NCI-H748 treated with DMSO at 0.1 percent for 48 hours (cell line): Measurements from ENCODE around the gene HOXC9.
"Not testable (repeated sequence)": the region's sequence is repeated elsewhere in the genome, so short reads cannot be mapped to it uniquely, and the experiment has no call there.

Experiments
- DNase-seq: peaks from one replicate; lab custom pipeline; 2025; lab: John Stamatoyannopoulos, UW

The HOXC9 gene

DNA sequence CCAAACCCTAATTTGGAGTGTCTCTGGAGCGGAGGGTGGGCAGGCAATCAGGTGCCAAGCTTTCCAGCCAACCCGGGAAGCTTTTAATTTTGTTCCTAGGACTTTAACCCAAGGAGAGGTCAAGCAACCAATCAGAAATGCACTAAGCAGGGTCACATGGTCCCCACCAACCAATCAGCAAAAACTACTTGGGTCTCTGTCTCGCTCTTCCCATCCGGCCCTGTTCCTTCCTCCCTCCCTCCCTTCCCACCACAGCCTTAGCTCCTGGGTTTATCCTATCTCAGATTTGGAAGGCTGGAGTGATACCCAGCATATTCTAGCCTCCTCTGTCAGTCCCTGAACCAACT lies 40.2 kb downstream of the HOXC9 start:
- DNase-seq: no peak

DNA sequence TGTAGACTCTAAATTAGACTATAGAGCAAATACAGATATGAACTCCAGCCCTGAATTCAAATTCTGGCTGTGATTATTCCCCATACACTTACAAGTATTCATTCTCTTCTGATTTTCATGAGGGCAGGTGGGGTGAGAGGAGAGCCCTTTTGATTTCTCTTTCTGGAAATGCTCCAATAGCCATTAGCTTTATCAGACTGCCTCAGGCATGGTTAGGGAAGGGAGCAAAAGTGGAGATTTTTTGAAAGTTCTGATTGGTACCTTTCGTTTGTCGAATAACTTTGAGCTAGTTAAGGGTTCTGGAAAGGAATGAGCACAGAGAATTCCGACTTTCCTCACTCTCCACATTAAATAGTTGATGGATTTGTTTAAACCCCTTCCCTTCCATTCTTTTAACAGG lies 40.7 kb downstream of the HOXC9 start:
- no peak for DNase-seq

DNA sequence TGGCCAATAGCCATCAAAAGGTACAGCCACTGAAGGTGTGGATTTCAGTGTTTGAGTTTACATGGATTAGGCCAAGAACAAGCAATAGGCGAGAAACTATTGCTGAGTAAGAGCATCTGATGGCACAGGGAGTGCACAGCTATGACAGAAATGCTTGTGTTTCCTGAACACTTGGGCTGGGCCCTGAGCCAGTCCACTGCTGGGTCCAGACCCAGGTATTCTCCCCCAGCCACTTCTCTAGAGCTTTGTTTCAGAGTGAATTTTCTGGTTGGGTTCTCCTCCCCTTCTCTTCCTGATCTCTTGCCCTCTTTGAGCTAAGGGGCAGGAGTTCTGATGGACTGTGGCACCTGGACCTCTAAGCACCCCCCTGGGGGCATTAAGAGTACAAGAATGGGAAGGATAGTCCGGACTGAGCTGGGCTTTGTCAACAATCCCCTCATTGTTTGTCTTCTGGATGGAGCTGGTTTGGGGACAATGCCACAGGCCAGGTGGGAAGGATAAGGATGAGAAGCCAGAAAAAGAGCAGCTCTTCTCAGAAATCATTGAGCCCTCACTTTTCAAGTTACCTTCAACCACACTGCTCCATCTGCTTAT lies 41.2 kb downstream of the HOXC9 start:
- DNase-seq: no peak

DNA sequence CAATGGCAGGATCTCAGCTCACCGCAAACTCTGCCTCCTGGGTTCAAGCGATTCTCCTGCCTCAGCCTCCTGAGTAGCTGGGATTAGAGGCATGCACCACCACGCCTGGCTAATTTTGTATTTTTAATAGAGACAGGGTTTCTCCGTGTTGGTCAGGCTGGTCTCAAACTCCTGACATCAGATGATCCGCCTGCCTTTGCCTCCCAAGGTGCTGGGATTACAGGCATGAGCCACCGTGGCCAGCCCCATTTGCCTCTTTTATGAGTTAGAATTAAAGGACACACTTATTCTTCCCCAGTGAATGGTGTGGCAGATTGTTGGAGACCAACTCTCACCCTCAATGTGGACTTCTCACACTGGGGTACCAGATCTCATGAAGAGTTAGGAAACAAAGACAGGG lies 42.1 kb downstream of the HOXC9 start:
- not testable (repeated sequence) for DNase-seq

DNA sequence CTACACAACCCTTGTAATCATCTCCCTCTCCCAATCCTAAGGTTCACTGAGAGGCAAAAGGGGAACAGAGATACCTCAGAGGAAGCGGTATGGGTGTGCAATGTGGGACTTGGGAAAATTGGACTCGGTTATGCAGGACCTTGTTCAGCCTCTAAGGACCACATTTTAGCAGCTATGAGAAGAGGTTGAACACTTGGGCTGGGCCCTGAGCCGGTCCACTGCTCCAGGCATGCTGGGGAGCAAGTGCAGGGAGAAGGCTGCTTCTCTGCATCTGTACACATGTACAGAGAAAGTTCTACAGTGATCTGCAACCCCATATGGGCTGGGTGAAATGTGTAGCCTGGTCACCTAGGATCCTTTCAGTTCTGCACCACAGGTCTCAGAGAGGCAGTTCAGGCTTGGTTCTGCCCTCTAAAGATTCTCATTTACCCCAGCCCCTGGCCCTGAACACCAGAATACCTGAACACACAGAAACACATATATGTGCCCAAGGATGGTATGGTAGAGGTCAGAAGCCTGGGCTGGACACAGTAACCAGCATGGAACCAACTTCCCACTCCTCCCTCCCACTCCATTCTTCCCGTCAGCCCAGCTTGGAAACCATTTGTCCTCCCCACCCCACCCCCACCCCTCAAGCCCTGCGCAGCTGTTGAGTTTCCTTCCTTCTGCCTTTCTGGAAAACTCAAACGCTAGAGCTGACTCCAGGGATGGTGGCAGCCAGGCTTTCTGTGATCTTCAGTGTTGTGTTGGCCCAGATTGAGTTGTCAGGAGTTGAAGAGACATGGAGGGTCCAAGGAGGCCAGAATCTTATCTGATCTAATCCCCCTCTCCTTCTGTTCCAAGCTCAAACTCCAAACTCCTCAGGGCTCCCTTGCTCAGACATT lies 43.3 kb downstream of the HOXC9 start:
- no peak for DNase-seq

DNA sequence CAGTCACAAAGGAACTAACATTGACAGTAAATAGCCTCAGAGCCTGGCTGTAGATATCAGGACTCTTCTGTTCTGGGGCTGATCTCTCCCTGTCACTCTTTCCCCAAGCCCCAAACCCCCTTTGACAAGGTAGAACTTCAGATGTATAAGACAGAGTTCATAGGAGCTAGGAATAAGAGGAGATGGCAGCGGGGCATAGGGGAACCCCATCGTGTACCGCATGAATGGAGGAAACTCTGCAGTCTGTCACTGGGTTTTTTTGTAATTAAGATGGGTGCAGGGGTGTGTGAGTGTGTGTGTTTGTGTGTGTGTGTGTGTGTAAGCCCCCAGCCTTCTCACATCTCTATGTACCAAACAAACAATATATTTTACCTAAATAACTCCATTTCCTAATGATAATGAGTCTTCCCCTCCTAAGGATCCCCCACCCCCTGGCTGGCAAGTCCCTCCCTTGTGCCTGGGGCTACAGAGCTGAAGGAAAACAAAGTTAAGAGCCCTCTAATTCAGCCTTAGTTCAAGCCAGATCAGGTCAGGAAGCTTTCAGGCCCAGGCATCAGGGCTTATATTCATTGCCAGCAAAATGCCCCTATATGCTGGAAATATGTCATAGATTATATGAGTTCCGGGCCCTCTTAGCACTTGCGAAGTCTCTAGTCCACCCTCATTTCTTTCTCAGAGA lies 44.6 kb downstream of the HOXC9 start:
- DNase-seq: no peak

DNA sequence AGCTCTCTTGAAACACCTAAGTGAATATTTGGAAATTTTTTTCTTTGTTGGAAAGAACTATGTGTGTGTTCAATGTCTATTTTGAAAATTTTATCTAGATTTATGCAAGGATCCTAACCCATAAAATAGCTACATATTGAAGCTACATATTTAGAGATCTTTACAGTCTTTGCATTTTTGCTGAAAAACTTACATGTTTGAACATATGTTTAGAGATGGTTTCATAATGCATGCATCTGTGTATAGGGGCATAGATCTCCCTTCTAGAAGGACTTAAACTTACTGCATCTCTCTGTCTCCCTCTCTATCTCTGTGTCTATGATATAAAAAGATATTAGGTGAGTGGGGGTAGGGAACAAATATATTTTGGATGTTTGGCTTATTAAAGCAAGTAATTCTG lies 45.4 kb downstream of the HOXC9 start:
- DNase-seq: no peak

DNA sequence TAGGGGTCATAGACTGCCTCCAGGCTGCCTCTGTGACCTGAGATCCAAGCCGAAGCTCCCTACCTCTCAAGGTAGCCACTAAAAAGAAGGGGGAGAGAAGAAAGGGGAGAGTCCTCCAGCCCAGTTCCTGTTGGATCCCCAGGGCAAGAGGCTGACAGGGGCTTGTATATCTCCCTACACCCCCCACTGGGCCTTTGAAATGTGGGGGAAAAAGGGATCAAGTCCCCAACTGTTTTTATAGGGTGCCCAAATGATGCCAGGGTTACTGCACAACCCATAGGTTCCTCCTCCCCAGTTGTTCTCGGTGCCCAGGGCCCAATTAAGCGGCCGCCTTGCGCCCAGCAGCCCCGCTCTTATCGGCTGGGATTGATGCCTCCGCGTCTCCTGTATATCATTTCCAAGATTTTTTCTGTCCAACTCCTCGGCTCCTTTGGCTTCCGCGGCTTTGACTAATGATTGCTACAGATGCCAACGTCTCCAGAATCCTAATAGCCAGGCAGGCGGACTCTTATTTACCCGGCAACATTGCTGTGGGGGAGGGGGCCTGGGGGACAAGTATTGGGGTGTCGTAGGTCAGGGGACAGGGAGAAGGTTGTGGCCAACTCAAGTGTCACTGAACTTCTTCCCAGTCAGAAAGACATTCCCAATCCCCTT lies 46.0 kb downstream of the HOXC9 start:
- DNase-seq: no peak

DNA sequence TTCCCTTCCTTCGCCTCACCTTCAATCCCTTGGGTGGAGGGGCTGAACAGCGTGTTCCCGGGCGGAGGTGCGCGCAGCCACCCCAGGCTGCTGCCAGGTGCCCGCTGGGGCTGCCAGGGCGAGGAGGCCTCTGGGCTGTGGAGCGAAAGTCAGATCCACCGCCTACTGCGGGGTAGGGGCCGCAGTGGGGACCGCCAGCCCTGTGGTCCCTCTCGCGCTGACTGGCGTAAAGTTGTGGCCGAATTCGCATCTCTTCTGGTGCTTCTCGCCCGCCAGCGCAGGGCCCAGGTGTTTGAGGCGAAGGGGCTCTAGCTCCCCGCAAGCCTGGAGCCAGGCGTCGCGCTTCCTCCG lies 46.8 kb downstream of the HOXC9 start:
- no peak for DNase-seq

DNA sequence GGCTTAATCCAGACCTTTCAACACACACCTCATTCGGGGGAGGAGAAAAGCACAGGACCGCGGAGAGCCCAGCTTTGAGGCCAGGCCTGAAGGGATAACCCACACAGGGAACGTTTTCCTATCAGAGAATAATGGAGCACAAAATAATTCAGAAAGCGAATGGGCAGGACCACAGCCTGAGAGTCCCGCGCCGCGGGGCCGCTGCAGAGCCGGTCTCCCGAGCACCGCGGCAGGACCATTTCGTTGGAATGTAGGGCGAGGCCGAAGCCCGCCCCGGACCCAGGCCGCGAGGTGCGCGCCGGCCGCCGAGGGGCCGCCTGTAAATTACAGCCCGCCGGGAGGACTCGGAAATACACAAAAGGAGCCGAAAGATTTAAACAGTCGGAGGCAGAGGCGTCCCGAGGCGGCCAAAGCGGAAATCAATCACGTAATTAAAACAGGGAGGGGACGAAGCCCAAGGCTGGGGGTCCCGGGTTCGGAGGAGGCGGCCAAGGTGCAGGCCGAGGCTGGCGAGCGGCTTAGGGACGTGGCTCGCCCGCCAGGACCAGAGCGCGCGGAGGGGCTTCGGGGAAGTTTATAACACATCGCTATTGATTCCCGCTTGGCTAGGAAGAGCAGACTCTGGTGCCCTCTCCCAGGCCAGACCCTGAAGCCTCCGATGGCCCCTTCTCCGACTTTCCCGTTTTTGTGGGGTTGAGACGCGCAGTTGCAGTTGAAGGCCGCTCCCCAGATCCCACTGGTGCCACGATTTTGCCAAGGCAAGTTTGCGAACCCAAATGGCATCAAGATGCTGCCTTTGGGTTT lies 47.4 kb downstream of the HOXC9 start:
- no peak for DNase-seq

DNA sequence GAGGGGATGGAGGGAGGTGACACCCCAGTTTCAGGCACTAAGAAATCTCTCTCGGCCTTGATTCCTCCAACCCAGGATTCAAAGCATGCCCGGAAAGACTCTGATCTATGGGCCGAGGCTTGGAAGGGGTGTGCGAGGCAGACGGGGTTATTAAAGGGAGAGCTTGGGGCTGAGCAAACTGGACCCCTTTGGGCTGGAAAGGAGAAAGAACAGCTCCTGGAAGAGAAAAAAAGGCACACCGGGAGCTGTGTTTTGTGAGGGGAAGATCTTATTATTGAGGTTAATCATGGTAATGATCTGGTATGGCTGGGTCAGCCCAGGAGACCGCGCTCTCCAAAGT lies 48.0 kb downstream of the HOXC9 start:
- no peak for DNase-seq

DNA sequence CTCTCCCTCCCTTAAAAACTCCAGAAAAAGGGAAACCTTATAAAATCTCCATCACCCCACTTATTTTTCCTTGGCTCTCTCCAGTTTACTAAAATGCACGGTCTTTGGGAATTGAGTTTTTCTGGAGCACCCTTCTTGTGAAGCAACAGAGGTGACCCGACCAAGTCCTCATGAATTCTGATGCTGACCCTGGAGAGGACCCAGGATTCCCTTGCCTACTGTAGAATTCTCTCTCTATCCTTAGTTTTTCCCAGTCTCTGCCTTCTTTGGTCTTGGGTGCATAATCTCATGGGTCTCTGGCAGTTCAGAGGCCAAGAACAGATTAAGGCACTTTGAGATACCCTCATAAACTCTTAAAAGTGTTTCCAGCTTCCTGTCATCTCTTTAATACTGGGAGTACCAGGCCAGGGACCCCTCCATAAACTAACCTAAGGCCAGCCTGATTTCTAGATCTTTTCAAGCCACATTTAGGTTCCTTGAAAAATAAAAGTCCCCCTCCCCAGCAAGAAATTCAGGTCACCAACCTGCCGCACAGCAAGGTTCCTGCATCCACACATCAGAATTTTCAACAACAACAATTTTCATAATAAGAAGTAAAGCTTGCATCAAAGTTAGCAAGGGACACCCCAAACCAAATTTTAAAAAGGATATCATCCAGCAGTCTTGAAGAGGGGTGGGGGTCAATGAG lies 48.6 kb downstream of the HOXC9 start:
- DNase-seq: no peak

DNA sequence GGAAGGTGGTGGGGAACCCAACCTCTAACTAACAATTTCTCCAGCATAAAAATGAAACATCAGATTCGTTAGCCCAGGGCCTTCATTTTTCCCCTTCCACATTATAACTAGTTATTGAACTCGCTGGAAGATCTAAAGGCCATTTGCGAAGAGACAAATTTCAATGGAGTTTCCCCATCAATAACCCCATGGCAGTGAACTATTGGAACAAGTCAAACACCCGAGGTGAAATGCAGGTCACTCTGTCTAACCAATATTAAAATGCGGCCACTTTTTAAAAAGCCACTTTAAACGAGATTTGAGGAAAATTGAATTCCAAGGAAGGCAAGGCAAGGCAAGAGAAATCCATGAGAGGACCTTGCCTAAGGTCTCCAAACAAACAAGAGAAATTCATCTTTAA lies 49.1 kb downstream of the HOXC9 start:
- DNase-seq: no peak

DNA sequence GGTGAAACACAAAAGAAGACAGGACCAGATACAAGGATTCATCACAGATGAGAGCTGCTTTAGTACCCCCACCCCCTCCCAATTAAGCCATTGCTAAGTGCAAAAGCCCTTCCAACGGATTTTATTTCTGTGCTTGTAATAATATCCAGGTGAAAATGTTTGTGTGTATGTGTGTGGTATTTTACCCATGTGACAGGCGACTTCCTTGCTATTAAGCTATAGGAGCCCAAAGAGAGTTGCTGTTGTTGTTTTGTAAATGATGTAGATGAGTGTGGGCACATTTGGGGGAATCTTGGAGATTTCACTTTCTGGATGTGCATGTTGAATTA lies 50.5 kb downstream of the HOXC9 start:
- DNase-seq: no peak

DNA sequence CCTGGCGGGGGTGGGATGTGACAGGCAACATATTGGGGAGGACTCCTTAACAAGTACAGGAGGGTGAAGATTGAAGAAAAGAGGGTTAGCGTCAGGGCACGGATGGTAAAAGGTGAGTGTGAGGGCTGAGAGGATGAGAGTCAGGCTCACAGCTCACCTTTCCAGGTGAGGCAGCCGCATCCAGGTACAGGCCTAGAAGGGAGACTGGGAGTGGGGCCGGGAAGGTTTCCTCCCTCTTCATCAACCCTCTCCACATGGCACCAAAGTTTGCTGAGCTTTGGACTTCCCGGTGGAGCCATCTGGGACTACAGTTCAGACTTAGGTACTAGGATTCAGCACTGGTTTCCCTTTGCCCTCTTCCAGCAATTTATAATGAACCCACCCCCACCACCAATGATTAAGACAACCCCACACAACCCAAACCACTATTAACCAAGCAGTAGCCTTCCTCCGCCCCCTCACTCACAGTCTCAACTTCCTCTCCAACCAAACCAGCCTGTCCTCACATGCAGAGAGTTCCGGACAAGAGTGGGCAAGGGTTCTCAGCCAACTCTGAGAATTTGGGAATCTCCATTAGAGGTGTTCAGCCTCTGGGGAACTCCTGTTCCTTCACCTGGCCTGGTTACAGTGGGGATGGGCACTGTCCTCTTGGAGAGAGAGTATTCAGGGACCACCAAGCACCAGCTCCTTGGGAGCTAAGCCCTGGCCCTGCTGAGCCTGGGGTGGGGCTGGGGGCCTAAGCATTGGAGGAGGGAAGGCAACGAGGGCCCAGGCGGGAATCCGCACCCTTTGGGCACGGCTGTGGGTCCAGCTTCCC lies 51.3 kb downstream of the HOXC9 start:
- no peak for DNase-seq

DNA sequence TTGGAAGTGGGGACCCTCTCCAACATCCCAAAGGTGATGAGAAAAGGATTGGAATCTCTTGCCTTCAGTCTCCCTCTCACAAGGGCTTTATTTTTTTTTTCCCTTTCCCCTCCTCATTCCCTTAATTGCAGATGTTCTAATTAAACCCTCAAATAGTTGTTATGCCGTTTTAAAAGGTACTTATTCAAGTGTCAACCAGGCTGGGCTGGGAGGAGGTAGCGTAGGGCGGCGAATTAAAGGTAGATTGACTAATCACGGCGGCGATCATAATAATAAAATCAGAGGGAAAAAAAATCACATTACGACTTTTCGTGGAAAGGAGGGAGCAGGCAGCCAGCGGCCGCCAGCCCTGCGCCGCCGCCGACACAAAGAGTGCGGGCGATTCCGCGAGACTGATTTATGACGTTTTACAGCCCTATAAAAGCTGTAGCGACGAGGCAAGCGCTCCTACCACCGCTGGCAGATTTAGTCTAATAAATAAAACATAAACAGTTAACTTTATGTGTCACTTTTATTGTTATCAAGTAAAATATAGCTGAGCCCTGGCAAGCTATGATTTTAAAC lies 52.0 kb downstream of the HOXC9 start:
- no peak for DNase-seq

DNA sequence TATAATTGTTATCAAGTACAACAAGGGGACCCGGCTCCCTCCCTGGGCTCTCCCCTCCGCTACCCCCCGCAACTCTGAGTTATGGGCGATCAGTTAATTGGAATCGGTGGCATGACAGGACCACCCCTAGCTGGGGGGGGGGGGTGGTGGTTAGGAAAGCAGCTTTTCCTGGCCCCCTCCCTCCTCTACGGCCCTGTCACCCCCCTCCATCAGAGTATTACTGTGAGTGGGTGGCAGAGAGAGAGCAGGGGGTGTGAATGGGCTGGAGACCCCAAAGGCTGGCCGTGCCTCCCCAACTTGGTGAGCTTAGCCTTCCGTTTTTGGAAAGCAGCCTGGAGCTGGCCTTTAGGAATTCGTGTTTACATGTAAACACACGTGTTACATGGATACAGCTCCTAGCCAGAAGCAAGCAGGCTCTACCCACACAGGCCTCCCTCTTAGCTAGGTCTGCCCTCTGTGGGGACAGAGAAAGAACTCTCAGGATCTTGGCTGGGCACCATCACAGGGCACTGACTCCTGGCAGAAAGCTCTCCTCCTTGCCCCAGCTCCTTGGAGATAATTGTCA lies 52.6 kb downstream of the HOXC9 start:
- no peak for DNase-seq
